Hepatocyte (in vitro differentiated cells): ENCODE data around the gene GARIN5B. TPM values are rescaled to one million over a fixed set of nuclear protein-coding genes. Genes with fewer than 3 reads are reported as not detected.
A peak's percentile ranks its signal among the peaks of the same experiment; 100 is the strongest.

Experiments used
- DNase-seq: peaks from one replicate; pipeline ENCODE4 v3.0.0-alpha.2; 2016; ENCODE audit warnings: low spot score
- H2AFZ ChIP-seq: fragments of 200-600 bp; sonication (generic); 2 replicates; pipeline ENCODE4 v1.6.0; 2016; ENCODE audit warnings: antibody characterized with exemption, mild to moderate bottlenecking
- H3K27ac ChIP-seq: fragments of 200-600 bp; sonication (generic); 2 replicates; pipeline ENCODE4 v1.5.1; 2016; ENCODE audit warnings: mild to moderate bottlenecking
- H3K27me3 ChIP-seq: fragments of 200-600 bp; sonication (generic); 2 replicates; pipeline ENCODE4 v1.6.1; 2016
- H3K36me3 ChIP-seq: fragments of 200-600 bp; sonication (generic); replicated peaks from 2 replicates; pipeline ENCODE4 v1.5.1; 2016; ENCODE audit warnings: low read depth; ENCODE audit not compliant: insufficient read depth
- H3K4me1 ChIP-seq: fragments of 200-600 bp; sonication (generic); 2 replicates; pipeline ENCODE4 v1.5.1; 2016; ENCODE audit warnings: mild to moderate bottlenecking, moderate library complexity; ENCODE audit not compliant: insufficient read depth
- H3K4me2 ChIP-seq: fragments of 200-600 bp; sonication (generic); 2 replicates; pipeline ENCODE4 v1.6.0; 2016
- H3K4me3 ChIP-seq: fragments of 200-600 bp; sonication (generic); 2 replicates; pipeline ENCODE4 v1.5.1; 2016; ENCODE audit warnings: mild to moderate bottlenecking
- H3K79me2 ChIP-seq: fragments of 200-600 bp; sonication (generic); 2 replicates; pipeline ENCODE4 v1.6.0; 2017; ENCODE audit warnings: mild to moderate bottlenecking
- H3K9me2 ChIP-seq: fragments of 200-600 bp; sonication (generic); replicated peaks from 2 replicates; pipeline ENCODE4 v1.6.0; 2017; ENCODE audit warnings: mild to moderate bottlenecking; ENCODE audit not compliant: insufficient read depth
- H3K9me3 ChIP-seq: fragments of 200-600 bp; sonication (generic); 2 replicates; pipeline ENCODE4 v1.5.1; 2016; ENCODE audit warnings: low read depth, mild to moderate bottlenecking
- H4K20me1 ChIP-seq: fragments of 200-600 bp; sonication (generic); 2 replicates; pipeline ENCODE4 v1.6.0; 2016; ENCODE audit warnings: mild to moderate bottlenecking; ENCODE audit not compliant: insufficient read depth, poor library complexity, severe bottlenecking
- CTCF ChIP-seq: fragments of 200-600 bp; sonication (generic); IDR thresholded peaks from 2 replicates; pipeline ENCODE4 v1.5.1; 2016; ENCODE audit warnings: antibody characterized with exemption, mild to moderate bottlenecking; ENCODE audit not compliant: poor library complexity
- EZH2 ChIP-seq: fragments of 200-600 bp; sonication (generic); IDR thresholded peaks from 2 replicates; pipeline ENCODE4 v1.6.1; 2016; ENCODE audit warnings: antibody characterized with exemption, mild to moderate bottlenecking, borderline replicate concordance
- EZH2phosphoT487 ChIP-seq: fragments of 200-600 bp; sonication (generic); IDR thresholded peaks from one replicate; pipeline ENCODE4 v1.6.1; 2018; ENCODE audit warnings: antibody characterized with exemption, mild to moderate bottlenecking, low read depth, moderate library complexity; ENCODE audit not compliant: unreplicated experiment, severe bottlenecking
- WGBS: methylation state at CpG from one replicate; pipeline ENCODE4 v1.1.6; 2016; ENCODE audit warnings: low lambda C conversion rate; ENCODE audit errors: missing lambda C conversion rate; 5-methylcytosine and 5-hydroxymethylcytosine counted together
- polyA plus RNA-seq: library from polyadenylated mRNA; unstranded; fragments of >200 nt; fragmentation: Nextera tagmentation; extraction: Ambion mirVana; gene quantifications from 2 replicates; pipeline ENCODE4 v1.2.1, GENCODE V29; 2016
- total RNA-seq: library from RNA; depleted of rRNA; stranded (reverse); fragments of >200 nt; gene quantifications from 2 replicates; pipeline ENCODE4 v1.2.3, GENCODE V29; 2014

GARIN5B gene
- total and polyA plus RNA-seq, 2 experiments from 2014 or later, result 0.18 TPM; not detected in 1

GRCh38 chr19:55383279-55384130 is 20.4 kb upstream of the GARIN5B start:
- Histone ChIP-seq H2AFZ (peak overlapping the region; percentile 75), H3K9me2 (no peaks in the 10 kb centered on the region), H3K36me3 (no peaks in the 10 kb centered on the region), H3K9me3 (no peaks in the 10 kb centered on the region), H4K20me1 (peaks cover 27% of the 10 kb centered on the region), H3K79me2 (peaks cover 42% of the 10 kb centered on the region), H3K27me3 (no peaks in the 10 kb centered on the region), H3K4me2 (peak overlapping the region; percentile 90), H3K4me3 (peak overlapping the region; percentile 1), H3K27ac (peak overlapping the region; percentile 87), H3K4me1 (peaks cover 35% of the 10 kb centered on the region)
- 9% methylated on average over 55 of the region's 88 CpGs for WGBS
- TF ChIP-seq EZH2phosphoT487 (no peak), CTCF (peak; percentile 11)
- peak; percentile 86 for DNase-seq

GRCh38 chr19:55382522-55383054 is 19.5 kb upstream of the GARIN5B start:
- peaks cover 17% of the 10 kb centered on the region for H4K20me1 ChIP-seq
- H3K36me3 ChIP-seq, result no peaks in the 10 kb centered on the region
- no peak overlapping the region for H3K27ac ChIP-seq
- H3K4me2 ChIP-seq, result peak overlapping the region; percentile 90
- no peak overlapping the region for H2AFZ ChIP-seq
- H3K9me2 ChIP-seq, result no peaks in the 10 kb centered on the region
- H3K4me3 ChIP-seq, result no peak overlapping the region
- H3K9me3 ChIP-seq, result no peaks in the 10 kb centered on the region
- TF ChIP-seq EZH2phosphoT487 (no peak), CTCF (no peak), EZH2 (no peak)
- DNase-seq, result no peak
- 100% methylated on average over 3 of the region's 3 CpGs for WGBS
- H3K4me1 ChIP-seq, result peaks cover 30% of the 10 kb centered on the region
- no peaks in the 10 kb centered on the region for H3K27me3 ChIP-seq
- H3K79me2 ChIP-seq, result peaks cover 33% of the 10 kb centered on the region

GRCh38 chr19:55382013-55382412 is 19.0 kb upstream of the GARIN5B start:
- Histone ChIP-seq H3K4me1 (peaks cover 29% of the 10 kb centered on the region), H3K9me2 (no peaks in the 10 kb centered on the region), H3K36me3 (no peaks in the 10 kb centered on the region), H3K9me3 (no peaks in the 10 kb centered on the region), H3K4me2 (no peak overlapping the region), H3K79me2 (peaks cover 27% of the 10 kb centered on the region), H4K20me1 (peaks cover 12% of the 10 kb centered on the region), H3K27me3 (no peaks in the 10 kb centered on the region), H3K27ac (no peak overlapping the region), H3K4me3 (no peak overlapping the region), H2AFZ (no peak overlapping the region)
- 98% methylated on average over 4 of the region's 5 CpGs for WGBS
- TF ChIP-seq CTCF (no peak), EZH2phosphoT487 (no peak), EZH2 (no peak)
- no peak for DNase-seq
